Inflammatory macrophage (primary cell): ENCODE data around the gene INO80E.
A peak's percentile ranks its signal among the peaks of the same experiment; 100 is the strongest.
"Not testable (repeated sequence)": the region's sequence is repeated elsewhere in the genome, so short reads cannot be mapped to it uniquely, and the experiment has no call there.

Experiments
- DNase-seq, 2 donors: peaks; one replicate each; pipeline ENCODE4 v3.0.0-alpha.2; 2020 to 2022

The INO80E gene

DNA sequence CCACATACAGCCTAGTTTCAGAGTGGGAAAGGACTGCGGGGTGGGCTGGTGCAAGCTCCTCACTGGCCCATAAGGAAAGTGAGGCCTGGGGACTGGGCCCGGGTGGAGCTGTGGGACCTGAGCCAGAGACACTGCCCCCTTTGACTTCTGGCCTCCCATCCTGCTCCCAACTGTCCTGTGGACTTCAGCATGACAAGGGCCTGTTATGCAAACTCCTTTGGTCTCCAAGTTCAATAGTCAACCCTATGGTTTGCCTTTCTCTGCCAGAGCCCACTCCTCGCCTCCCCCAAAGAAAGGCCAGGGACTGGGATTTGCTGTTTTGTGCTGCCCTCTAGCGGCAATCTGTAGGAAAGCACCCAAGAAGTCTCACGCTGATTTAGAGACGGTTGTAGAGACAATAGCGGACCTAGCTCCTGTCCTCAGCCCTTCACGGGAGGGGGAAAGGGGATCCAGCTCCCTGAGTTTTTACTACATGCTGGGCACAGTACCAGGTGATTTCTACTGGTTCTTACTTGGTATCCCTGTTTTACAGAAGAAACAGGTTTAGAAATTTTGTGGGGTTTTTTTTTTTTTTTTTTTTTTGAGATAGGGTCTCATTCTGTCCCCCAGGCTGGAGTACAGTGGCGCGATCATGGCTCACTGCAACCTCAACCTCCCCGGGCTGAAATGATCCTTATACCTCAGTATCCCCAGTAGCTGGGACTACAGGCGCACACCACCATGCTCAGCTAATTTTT, 36.2 kb downstream of the INO80E start:
- DNase-seq, result peak; percentile 71 to 75

DNA sequence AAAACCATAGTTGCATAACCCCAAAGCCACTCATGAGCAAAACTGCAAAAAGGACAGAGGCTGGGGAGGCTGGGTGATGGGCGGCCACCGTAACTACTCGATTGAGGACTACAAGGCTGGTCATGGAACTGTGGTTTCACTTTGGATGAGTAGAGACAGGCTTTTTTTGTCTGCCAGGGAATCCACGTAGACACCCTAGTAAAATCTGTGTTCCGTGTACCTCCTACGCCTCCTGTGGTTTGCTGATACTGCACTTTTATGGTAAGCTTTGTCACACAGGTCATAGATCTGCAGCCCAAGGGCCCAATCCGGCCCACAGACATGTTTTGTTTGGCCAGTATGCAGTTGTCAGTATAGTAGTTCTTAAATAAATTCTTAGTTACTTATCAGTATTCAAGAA, 37.2 kb downstream of the INO80E start:
- no peak for DNase-seq

DNA sequence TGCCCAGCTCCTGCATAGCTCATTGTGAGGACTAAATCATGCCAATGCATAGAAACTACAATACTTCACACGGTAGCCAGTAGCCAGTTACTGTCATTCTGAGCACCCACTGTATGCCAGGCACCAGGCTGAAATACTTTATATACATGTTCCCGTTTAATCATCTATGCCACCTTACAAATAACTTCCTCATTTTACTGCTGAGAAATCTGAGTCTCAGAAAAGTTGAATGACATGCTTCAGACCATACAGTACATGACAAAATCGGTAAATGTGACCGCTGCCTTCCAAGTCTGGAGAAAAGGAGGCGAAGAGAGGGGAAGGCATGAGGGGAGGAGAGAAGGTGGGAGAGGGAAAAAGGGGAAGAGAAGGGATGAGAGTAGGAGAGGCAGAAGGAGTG, 44.2 kb downstream of the INO80E start:
- peak; percentile 27 to 56 for DNase-seq

DNA sequence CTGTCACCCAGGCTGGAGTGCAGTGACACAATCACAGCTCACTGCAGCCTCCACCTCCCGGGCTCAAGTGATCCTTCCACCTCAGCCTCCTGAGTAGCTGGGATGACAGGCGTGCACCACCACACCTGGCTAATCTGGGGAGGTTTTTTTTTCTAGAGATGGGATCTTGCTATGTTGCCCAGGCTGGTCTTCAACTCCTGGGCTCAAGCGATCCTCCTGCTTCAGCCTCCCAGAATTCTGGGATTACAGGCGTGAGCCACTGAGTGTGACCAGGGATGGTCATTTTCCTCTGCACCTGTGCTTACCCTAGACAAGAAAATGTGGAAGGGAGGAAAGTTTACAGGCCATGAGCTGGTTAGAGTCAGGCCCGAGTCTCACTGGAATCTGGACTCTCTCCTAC, 44.6 kb downstream of the INO80E start:
- not testable (repeated sequence) for DNase-seq

DNA sequence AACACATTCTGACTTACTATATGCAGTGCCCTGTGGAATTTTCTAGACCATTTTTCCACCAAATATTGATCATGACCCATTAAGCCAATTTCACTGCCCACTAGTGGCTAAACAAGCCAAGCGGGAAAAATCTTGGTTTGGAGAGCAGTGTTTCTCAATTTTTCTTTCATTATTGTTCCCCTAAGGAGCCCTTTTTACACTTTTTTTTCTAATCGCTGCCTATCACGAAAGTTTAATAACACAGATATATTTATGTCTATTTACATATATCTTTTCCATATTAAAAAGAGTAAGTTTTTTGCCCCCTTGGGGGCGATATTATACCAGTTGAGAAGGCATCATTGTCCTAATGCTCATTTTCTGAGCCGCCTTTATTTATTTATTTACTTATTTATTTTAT, 45.8 kb downstream of the INO80E start:
- DNase-seq, result peak; percentile 31 to 56

DNA sequence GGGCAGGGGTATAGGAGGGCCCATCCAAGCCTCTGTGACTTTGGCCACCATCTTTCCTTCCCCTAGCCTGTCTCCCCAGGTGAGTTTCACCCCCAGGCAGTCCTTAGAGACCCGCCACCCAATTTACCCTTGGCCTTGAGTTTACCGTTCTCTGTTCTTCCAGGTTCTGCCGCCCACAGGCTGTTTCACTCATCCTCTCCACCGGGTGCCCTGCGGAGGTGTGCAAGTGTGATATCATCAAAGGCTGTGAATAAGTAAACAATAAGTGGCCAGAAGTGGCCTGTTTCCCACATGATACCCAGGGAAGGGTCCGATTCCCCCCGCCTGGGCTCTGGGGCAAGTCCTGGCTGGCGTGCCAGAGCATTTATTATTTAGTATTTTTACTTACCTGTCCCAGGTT, 50.1 kb downstream of the INO80E start:
- no peak for DNase-seq

DNA sequence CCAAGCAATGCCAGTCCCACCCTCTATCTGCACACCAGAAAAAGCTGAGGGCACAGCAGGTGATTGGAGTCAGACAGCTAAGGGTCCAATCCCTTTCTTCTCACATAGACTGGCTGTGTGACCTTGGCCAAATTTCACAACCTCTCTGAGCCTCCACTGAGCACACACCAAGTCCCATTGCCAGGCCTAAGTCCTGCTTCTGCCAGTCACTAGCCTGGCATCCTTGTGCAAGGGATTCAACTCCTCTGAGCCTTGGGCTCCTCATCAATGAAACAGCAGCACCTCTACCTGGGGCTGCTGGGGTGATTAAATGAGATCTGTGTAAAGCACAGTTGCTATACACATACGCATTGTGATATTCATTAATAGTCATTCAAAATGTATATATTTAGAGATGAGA, 50.5 kb downstream of the INO80E start:
- DNase-seq, result no peak

DNA sequence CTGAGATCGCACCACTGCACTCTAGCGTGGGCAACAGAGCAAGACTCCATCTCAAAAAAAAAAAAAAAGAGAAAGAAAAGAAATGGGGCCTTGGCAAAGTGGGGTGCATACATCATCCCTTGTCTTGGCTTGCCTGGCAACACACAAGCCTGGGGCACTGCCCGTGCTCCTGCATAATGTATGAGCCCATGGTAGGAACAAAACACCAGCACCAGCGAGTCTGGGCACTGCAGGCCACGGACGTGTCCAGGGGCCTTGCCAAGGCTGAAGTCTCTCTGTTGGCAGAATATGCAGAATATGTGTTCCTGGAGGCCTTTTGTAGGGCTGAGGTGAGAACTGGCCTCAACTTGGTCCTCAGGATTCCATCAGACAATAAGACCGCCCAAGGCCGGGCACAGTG, 53.8 kb downstream of the INO80E start:
- no peak for DNase-seq

DNA sequence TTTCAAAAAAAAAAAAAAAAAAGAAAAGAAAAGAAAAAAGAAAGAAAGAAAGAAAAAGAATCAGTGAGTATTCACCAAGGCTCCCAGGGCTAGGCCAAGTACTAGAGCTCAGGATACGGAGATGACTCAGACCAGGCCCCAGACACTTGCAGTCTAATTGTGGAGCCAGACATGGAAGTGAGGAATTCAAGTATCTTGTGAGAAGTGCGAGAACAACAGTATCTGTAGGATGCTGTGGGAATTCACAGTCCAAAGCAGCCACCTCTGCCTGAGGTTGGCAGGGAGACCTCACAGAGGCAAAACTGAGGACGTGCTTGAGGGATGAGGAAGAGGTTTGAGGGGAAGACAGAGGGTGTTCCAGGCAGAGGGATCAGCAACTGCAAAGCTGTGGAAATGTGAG, 55.5 kb downstream of the INO80E start:
- DNase-seq, result no peak

DNA sequence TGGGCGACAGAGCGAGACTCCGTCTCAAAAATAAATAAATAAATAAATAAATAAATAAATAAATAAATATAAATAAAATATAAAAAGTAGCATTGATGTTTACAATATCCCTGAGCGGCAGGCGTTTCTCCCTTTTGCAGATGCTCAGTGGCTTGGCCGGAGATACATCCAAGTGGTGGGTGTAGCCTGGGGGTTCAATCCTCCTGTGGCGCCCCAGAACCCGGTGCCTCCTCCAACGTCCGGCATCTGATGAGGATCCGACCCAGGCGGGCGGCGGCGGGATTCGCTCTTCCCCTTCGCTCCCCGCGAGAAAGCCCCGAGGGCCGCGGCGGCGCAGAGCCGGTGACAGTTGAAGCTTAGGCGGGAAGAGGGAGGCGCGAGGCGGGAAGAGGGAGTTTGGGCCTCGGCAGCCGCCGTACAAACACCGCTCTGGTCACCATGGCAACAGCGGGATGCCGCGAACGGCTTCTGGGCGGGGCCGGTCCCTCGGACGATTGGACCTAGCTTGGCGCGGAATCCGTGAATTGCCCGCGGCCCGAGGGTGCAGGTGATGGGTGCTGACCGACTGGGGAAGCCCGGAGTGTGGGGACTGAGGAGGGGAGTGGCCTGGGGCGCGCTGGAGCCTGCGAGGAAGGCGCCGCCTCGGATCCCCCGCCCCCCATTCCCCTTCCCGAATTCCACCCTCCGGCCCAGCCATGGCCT, 56.8 kb downstream of the INO80E start:
- DNase-seq, result peak; percentile 92 to 94

DNA sequence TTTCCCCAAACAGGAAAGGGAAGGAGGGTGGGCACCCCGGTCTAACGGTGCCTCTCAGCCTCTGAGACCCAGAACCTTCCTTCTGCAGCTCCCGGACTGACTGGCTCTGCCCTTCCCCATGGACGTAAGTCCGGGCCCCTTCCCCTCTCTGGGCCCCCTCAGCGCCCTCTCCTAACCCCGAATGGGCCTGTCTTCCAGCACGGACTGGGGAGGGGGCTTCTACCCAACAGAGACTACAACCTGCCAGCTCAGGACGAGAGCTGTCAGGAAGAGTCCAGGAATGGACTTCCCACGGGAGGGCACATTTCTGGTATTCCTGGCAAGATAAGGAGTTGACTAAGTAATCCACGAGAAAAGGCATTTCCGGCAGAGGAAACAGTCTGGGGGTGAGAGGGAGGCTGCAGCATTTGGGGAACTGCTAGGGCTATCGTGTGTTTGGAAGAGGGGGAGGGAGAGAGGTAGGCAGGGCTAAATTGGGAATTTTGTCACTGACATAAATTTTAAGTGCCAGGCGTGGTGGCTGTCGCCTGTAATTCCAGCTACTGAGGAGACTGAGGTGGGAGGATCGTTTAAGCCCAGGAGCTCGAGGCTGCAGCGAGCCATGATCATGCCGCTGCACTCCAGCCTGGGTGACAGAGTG, 57.5 kb downstream of the INO80E start:
- peak in 1 of 2 donors; percentile 44 for DNase-seq

DNA sequence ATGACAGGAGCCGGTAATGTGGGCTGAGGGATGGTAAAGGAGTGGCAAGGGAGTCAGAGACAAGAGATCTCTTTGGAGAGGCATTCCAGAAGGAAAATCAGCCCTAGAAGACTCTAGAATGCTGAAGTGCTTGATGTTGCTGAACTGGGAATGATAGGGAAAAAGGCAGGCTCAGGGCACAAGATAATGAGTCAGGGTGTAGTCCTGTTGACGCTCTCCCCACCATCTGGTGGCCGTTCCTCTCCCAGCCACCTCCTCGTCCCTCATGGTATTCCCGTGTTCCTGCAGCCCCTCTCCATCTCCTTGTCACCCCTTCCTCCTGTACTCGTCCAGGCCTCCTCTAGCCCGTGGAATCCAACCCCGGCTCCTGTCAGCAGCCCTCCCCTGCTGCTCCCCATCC, 58.4 kb downstream of the INO80E start:
- no peak for DNase-seq

DNA sequence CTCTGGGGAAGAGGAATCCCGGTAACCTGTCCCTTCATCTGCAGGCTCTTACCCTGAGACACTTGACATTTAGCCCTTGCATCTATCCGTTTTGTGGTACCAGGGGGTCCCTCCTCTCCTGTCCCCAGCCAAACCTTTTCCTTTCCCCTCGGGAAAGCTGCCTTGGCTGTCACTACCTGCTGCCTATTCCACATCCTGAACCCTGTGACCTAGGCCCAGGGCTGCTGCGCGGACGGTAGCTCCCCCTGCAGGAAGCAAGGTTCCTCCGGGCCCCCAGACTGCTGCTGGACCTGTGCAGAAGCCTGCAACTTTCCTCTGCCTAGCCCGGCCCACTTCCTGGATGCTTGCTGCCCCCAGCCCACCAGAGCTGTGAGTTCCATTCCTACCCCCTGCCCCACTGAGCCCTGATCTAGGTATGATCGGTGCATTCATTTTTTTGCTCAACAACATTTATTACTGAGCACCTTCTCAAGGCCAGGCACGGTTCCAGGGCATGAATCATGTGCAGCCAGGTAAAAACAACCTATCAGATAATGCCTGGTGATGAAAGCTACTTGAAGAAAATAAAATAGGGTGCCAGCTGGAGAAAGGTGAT, 59.0 kb downstream of the INO80E start:
- DNase-seq, result peak; percentile 33 to 49
